ACC112 (cell line): ENCODE results near the gene EYA2.

Experiments
- H2AFZ ChIP-seq: fragments of 200-600 bp; sonication (generic); one replicate; pipeline ENCODE4 v1.6.0; 2017; ENCODE audit warnings: antibody characterized with exemption, low read length; ENCODE audit not compliant: unreplicated experiment
- H3K27ac ChIP-seq: fragments of 200-600 bp; sonication (generic); 2 replicates; pipeline ENCODE4 v1.5.1; 2014; ENCODE audit warnings: low read depth, mild to moderate bottlenecking, antibody characterized with exemption, low read length, moderate library complexity
- H3K27me3 ChIP-seq: fragments of 200-600 bp; sonication (generic); 2 replicates; pipeline ENCODE4 v1.6.1; 2014; ENCODE audit warnings: mild to moderate bottlenecking, antibody characterized with exemption, low read length, moderate library complexity, mixed read lengths; ENCODE audit not compliant: insufficient read depth
- H3K36me3 ChIP-seq: fragments of 200-600 bp; sonication (generic); 2 replicates; pipeline ENCODE4 v1.6.1; 2016; ENCODE audit warnings: mild to moderate bottlenecking, antibody characterized with exemption, low read length, moderate library complexity, mixed read lengths; ENCODE audit not compliant: insufficient read depth
- H3K4me1 ChIP-seq: fragments of 200-600 bp; sonication (generic); one replicate; pipeline ENCODE4 v1.6.1; 2016; ENCODE audit warnings: low read length, mixed read lengths; ENCODE audit not compliant: insufficient read depth, unreplicated experiment, control insufficient read depth
- H3K4me3 ChIP-seq: fragments of 200-600 bp; sonication (generic); 2 replicates; pipeline ENCODE4 v1.5.1; 2014; ENCODE audit warnings: mild to moderate bottlenecking, low read depth, low read length
- H3K79me2 ChIP-seq: fragments of 200-600 bp; sonication (generic); one replicate; pipeline ENCODE4 v1.6.0; 2016; ENCODE audit warnings: low read length; ENCODE audit not compliant: control insufficient read depth, unreplicated experiment, insufficient read depth

The EYA2 gene

GRCh38 chr20:47222468-47223119 is 328.0 kb downstream of the EYA2 start:
- H3K27ac ChIP-seq, result no peak overlapping the region
- H3K4me3 ChIP-seq, result no peak overlapping the region
- H3K27me3 ChIP-seq, result no peaks in the 10 kb centered on the region
- H3K79me2 ChIP-seq, result no peaks in the 10 kb centered on the region
- H2AFZ ChIP-seq, result no peak overlapping the region
- no peaks in the 10 kb centered on the region for H3K4me1 ChIP-seq
- H3K36me3 ChIP-seq, result peaks cover 21% of the 10 kb centered on the region; the same call in 1 of the 2 replicates

DNA sequence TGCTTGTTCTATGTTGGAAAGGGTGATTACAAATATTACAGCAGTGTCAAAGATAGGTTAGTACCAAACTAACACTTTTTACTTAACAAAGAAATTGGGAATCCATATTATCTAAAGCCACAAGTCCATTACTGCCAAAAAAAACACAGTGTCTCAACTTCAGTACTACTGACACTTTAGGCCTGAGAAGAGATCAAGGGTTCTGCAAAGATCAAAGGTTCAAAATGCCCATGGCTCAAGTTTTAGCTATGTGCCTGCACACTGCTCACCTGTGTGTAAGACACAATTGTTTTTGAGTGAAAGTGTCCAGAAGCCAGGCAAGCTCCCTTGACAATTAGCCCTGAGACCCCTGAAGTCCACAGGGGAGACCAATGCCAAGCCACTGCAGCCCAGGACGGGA is 329.3 kb downstream of the EYA2 start:
- no peaks in the 10 kb centered on the region for H3K79me2 ChIP-seq
- no peaks in the 10 kb centered on the region for H3K27me3 ChIP-seq
- no peaks in the 10 kb centered on the region for H3K4me1 ChIP-seq
- H3K27ac ChIP-seq, result no peak overlapping the region
- peaks cover 21% of the 10 kb centered on the region; the same call in 1 of the 2 replicates for H3K36me3 ChIP-seq
- H2AFZ ChIP-seq, result no peak overlapping the region
- no peak overlapping the region for H3K4me3 ChIP-seq

DNA sequence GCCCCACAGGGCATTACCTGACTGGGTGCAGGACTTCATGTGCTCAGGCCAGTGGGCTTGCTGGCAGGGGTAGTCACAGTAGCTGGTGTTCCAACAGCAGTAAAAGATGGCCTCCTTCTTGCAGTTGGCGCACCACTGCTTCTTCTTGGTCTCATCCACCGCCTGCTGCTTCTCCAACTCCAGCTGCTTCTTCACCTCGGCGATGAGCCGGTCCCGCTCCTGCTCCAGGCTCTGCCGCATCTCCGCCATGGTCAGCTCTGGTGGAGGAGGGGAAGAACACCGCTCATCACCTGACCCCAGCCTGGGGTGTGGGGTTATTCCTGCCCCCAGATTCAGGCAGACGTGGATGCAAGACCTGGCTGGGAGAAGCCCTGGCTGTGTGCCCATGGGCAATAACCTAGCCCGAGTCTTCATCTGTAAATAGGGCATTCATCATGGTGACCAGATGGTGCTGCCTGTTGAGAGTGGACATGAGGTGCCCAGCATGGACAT is 329.7 kb downstream of the EYA2 start:
- Histone ChIP-seq H3K27me3 (no peaks in the 10 kb centered on the region), H3K4me3 (no peak overlapping the region), H2AFZ (no peak overlapping the region), H3K27ac (no peak overlapping the region), H3K36me3 (peaks cover 25% of the 10 kb centered on the region; the same call in 1 of the 2 replicates), H3K4me1 (no peaks in the 10 kb centered on the region), H3K79me2 (no peaks in the 10 kb centered on the region)

DNA sequence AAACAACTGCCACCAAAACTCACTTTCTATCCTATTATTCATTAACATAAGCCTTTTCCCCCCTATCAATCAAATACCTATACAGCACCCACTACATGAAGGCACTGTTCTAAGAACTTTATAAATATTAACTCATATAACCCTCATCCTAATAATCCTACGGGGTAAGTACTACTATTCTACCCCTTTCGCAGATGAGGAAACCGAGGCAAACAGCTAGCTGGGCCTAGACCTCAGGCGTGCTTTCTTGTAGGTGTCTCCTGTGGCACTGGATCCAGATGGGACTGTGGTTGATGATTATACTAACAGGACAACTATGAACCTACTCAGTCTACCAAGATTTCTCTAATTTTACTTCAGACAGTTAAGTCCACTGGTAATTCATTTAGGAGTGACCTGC is 330.2 kb downstream of the EYA2 start:
- no peak overlapping the region for H3K27ac ChIP-seq
- H3K4me3 ChIP-seq, result no peak overlapping the region
- H3K36me3 ChIP-seq, result peaks cover 24% of the 10 kb centered on the region; the same call in 1 of the 2 replicates
- no peaks in the 10 kb centered on the region for H3K79me2 ChIP-seq
- no peaks in the 10 kb centered on the region for H3K27me3 ChIP-seq
- no peak overlapping the region for H2AFZ ChIP-seq
- H3K4me1 ChIP-seq, result no peaks in the 10 kb centered on the region

DNA sequence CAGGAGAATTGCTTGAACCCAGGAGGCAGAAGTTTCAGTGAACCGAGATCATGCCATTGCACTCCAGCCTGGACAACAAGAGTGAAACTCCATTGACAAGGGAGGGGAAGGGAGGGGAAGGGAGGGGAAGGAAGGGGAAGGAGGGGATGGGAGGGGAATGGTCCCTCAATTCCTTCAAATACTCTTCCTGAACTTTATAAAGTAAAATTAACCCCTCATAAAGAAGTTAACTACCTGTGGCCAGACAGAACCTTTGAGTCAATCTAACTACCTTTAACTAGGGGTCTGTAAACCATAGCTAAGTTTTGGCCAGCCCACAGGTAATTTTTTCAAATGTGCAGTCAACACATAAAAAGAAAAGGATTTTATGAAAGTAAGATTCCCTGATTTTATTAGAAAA is 330.8 kb downstream of the EYA2 start:
- Histone ChIP-seq H3K79me2 (no peaks in the 10 kb centered on the region), H3K27ac (no peak overlapping the region), H3K27me3 (no peaks in the 10 kb centered on the region), H2AFZ (no peak overlapping the region), H3K4me3 (no peak overlapping the region), H3K4me1 (no peaks in the 10 kb centered on the region), H3K36me3 (peaks cover 22% of the 10 kb centered on the region; the same call in 1 of the 2 replicates)

DNA sequence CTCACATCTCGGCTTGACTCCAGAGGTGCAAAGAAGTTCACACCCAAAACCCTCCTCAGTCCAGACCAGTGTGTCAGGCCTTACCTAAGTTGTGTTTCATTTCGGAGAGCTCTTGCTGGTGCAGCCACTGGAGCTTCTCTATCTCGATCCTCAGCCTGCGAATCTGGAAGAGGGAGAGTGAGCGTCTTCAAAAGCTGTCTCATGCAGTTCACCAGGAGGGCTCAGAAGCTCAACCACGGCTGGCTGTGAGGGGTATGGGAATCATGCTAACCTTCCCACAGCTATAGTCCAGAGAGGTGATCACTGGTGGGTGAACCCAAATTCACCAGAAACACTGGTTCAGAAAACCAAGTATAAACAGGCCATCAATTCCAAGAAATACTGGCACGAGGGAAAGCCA is 332.5 kb downstream of the EYA2 start:
- peaks cover 7% of the 10 kb centered on the region for H3K4me1 ChIP-seq
- H3K27ac ChIP-seq, result no peak overlapping the region
- H3K36me3 ChIP-seq, result peaks cover 18% of the 10 kb centered on the region; the same call in 1 of the 2 replicates
- H3K27me3 ChIP-seq, result no peaks in the 10 kb centered on the region
- peaks cover 3% of the 10 kb centered on the region for H3K79me2 ChIP-seq
- no peak overlapping the region for H2AFZ ChIP-seq
- no peak overlapping the region for H3K4me3 ChIP-seq

DNA sequence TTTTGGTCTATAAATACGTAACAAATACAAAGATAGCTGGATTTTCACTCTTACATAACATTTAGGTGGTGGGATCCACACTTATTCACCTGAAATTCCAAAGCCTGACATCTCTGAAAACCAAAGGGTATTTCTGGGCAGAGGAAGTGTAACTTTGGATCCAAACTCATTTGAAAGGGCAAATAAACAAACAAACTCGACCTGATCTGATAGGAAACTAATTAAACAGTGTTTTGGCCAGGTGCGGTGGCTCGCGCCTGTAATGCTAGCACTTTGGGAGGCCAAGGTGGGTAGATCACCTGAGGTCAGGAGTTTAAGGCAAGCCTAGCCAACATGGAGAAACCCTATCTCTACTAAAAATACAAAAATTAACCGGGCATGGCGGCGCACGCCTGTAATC is 332.9 kb downstream of the EYA2 start:
- Histone ChIP-seq H3K27ac (no peak overlapping the region), H3K36me3 (peaks cover 16% of the 10 kb centered on the region; the same call in 1 of the 2 replicates), H2AFZ (no peak overlapping the region), H3K79me2 (peaks cover 3% of the 10 kb centered on the region), H3K27me3 (no peaks in the 10 kb centered on the region), H3K4me3 (no peak overlapping the region), H3K4me1 (peaks cover 7% of the 10 kb centered on the region)

DNA sequence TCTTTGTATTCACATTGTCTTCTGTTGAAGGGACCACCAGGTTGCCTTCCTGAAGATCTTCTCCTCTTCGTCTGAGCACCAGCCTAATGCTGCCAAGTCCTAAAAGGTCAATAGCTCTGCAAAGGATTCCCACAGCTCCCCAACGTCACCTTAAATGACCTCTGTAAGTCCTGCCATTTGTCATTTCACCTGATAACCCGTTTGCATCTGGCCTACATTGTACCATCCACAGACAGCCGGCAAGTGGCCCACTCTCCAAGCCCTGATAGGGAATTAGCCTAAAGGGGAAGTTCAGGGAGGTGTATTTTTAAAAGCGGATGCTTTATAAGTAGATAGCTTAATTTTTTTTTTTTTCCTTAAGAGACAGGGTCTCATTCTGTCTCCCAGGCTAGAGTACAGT is 334.0 kb downstream of the EYA2 start:
- H3K27me3 ChIP-seq, result no peaks in the 10 kb centered on the region
- H2AFZ ChIP-seq, result no peak overlapping the region
- peaks cover 5% of the 10 kb centered on the region for H3K79me2 ChIP-seq
- peaks cover 7% of the 10 kb centered on the region for H3K4me1 ChIP-seq
- no peak overlapping the region for H3K4me3 ChIP-seq
- no peak overlapping the region for H3K27ac ChIP-seq
- H3K36me3 ChIP-seq, result peaks cover 16% of the 10 kb centered on the region; the same call in 1 of the 2 replicates

GRCh38 chr20:47230811-47231256 is 336.2 kb downstream of the EYA2 start:
- peaks cover 27% of the 10 kb centered on the region for H3K36me3 ChIP-seq
- H3K4me1 ChIP-seq, result peaks cover 7% of the 10 kb centered on the region
- H3K27me3 ChIP-seq, result no peaks in the 10 kb centered on the region
- no peak overlapping the region for H3K4me3 ChIP-seq
- H3K79me2 ChIP-seq, result peaks cover 5% of the 10 kb centered on the region
- H2AFZ ChIP-seq, result no peak overlapping the region
- H3K27ac ChIP-seq, result no peak overlapping the region

- Histone ChIP-seq H3K79me2 (peaks cover 5% of the 10 kb centered on the region), H3K27ac (peak overlapping the region; percentile 45; the same call in 1 of the 2 replicates), H3K36me3 (peaks cover 30% of the 10 kb centered on the region)
Measured at GRCh38 chr20:47231382-47232039, 336.9 kb downstream of the EYA2 start.

DNA sequence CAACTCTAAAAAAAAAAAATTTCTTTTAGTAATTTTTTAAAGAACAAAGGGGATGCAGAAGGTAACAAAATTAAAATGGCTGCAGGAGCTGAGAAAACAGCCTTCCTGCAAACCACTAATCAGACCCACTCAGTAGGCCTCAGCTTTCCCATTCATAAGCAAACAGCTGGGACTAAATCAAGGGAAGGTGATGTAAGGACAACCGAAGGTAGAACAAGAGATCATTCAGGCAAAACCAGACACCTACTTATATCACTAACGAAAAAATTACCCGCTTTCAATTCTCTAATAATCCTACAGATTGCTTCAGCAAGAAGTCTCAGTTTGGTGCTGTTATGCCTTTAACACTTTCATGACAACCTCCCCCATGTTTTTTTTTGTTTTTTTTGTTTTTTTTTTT is 337.9 kb downstream of the EYA2 start:
- peaks cover 5% of the 10 kb centered on the region for H3K79me2 ChIP-seq
- no peaks in the 10 kb centered on the region for H3K27me3 ChIP-seq
- H3K4me1 ChIP-seq, result peaks cover 7% of the 10 kb centered on the region
- H2AFZ ChIP-seq, result no peak overlapping the region
- H3K4me3 ChIP-seq, result no peak overlapping the region
- peaks cover 26% of the 10 kb centered on the region for H3K36me3 ChIP-seq
- H3K27ac ChIP-seq, result no peak overlapping the region

More at GRCh38 chr20:47231382-47232039, 336.9 kb downstream of the EYA2 start:
- no peak overlapping the region for H3K4me3 ChIP-seq
- H2AFZ ChIP-seq, result no peak overlapping the region
- H3K27me3 ChIP-seq, result no peaks in the 10 kb centered on the region
- H3K4me1 ChIP-seq, result peaks cover 7% of the 10 kb centered on the region
